Lower lobe of right lung (tissue), 2 donors: Measurements from ENCODE around the gene FOXD3. TPM values are rescaled to one million over a fixed set of nuclear protein-coding genes. Genes with fewer than 3 reads are reported as not detected.

ENCODE experiments used
- ATAC-seq, 2 donors: fragments of 200-7000 bp; cut with Tn5 transposase; one replicate each; pipeline ENCODE4 v1.9.1; 2020 to 2022; ENCODE audit warnings: mild to moderate bottlenecking in 2 of 2, moderate library complexity in 2 of 2
- DNase-seq: peaks from one replicate; pipeline ENCODE4 v3.0.0-alpha.2; 2020
- H3K27ac ChIP-seq: fragments of 200-600 bp; one replicate; pipeline ENCODE4 v1.8.0; 2022
- H3K27me3 ChIP-seq: fragments of 200-600 bp; one replicate; pipeline ENCODE4 v1.8.0; 2022; ENCODE audit warnings: low read depth
- H3K36me3 ChIP-seq: fragments of 200-600 bp; one replicate; pipeline ENCODE4 v1.8.0; 2022; ENCODE audit warnings: mild to moderate bottlenecking
- H3K4me1 ChIP-seq: fragments of 200-600 bp; one replicate; pipeline ENCODE4 v1.8.0; 2022
- H3K4me3 ChIP-seq: fragments of 200-600 bp; one replicate; pipeline ENCODE4 v1.8.0; 2022; ENCODE audit warnings: mild to moderate bottlenecking
- H3K9me3 ChIP-seq: fragments of 200-600 bp; one replicate; pipeline ENCODE4 v1.8.0; 2022
- CTCF ChIP-seq: fragments of 200-600 bp; IDR thresholded peaks from one replicate; pipeline ENCODE4 v1.8.0; 2022; ENCODE audit warnings: antibody characterized with exemption, mild to moderate bottlenecking
- intact Hi-C: fragments of 100-400 bp; cut with DNase I; formaldehyde crosslinking; loops from one replicate; pipeline ENCODE4 v1.11.0; 2022
- total RNA-seq: library from RNA; stranded (reverse); fragmentation: NEBNext Ultra II Directional; extraction: Animal tissue kit (Norgen Biotek cat#: 25700); gene quantifications from one replicate; pipeline ENCODE4 v1.2.1, GENCODE V29; 2021
- donor health status: DM: no; HTN: yes; CAD: no; lungs with severe emphysema.

Gene FOXD3
- total RNA-seq, 1 donor from 2014 or later, result not detected

- DNase-seq (no peak), ATAC-seq (no peak)
- H3K27me3 ChIP-seq, result peaks cover 16% of the 10 kb centered on the region
- intact Hi-C loops, result no loop called here
- H3K9me3 ChIP-seq, result no peaks in the 10 kb centered on the region
- H3K36me3 ChIP-seq, result no peaks in the 10 kb centered on the region
- no peak for TF ChIP-seq CTCF
- H3K4me1 ChIP-seq, result no peaks in the 10 kb centered on the region
- H3K27ac ChIP-seq, result no peak overlapping the region
- H3K4me3 ChIP-seq, result no peak overlapping the region
Observed at GRCh38 chr1:63359561-63359960, 37.2 kb downstream of the FOXD3 start.

DNA sequence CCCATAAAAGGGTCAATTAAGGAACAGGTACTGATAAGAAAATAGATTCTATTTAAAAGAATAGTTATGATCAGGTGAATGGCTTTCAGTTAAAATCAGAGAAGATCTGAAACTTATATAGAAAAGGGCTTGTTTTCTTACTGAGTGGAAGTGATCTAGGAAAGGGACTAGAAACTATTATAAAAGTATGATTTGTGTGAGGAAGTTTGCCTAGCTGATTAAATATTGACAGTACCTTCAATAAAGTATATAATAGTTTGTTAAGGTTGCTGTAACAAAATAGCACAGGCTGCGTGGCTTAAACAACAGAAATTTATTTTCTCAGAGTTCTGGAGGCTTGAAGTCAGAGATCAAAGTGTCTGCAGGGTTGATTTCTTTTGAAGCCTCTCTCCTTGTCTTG, 39.7 kb downstream of the FOXD3 start:
- TF ChIP-seq CTCF, result no peak
- ATAC-seq (no peak), DNase-seq (no peak)
- intact Hi-C loops, result no loop called here
- H3K4me1 ChIP-seq, result peaks cover 8% of the 10 kb centered on the region
- H3K27me3 ChIP-seq, result peaks cover 7% of the 10 kb centered on the region
- H3K9me3 ChIP-seq, result no peaks in the 10 kb centered on the region
- no peak overlapping the region for H3K4me3 ChIP-seq
- H3K36me3 ChIP-seq, result no peaks in the 10 kb centered on the region
- H3K27ac ChIP-seq, result no peak overlapping the region

GRCh38 chr1:63362578-63362977, 40.2 kb downstream of the FOXD3 start:
- no peak for ATAC-seq
- Histone ChIP-seq H3K27ac (no peak overlapping the region), H3K4me3 (no peak overlapping the region), H3K4me1 (peaks cover 9% of the 10 kb centered on the region), H3K36me3 (no peaks in the 10 kb centered on the region), H3K27me3 (peaks cover 4% of the 10 kb centered on the region), H3K9me3 (no peaks in the 10 kb centered on the region)
- TF ChIP-seq CTCF, result no peak
- DNase-seq, result no peak
- intact Hi-C loops, result no loop called here

DNA sequence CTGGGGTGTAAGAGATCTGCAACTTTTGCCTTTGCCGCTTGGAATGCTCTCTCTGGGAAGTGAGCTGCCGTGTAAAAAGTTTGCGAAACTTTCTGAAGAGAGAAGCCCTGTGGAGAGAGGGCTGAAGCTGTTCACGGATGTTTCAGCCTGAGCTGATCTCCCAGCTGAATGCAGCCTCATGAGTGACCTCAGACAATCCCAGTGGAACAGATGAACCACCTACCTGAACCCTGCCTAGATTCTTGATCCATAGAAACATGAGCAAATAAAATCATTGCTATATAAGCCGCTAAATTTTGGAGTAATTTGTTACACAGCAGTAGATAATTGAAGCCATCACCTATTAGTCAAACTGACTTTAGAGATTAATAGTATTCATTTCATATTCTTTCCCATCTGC, 40.6 kb downstream of the FOXD3 start:
- Histone ChIP-seq H3K27me3 (no peaks in the 10 kb centered on the region), H3K4me1 (peaks cover 9% of the 10 kb centered on the region), H3K36me3 (no peaks in the 10 kb centered on the region), H3K27ac (no peak overlapping the region), H3K4me3 (no peak overlapping the region), H3K9me3 (no peaks in the 10 kb centered on the region)
- no peak for TF ChIP-seq CTCF
- DNase-seq, result no peak
- intact Hi-C loops, result no loop called here
- ATAC-seq, result no peak

GRCh38 chr1:63366908-63367214, 44.5 kb downstream of the FOXD3 start:
- Histone ChIP-seq H3K36me3 (peaks cover 11% of the 10 kb centered on the region), H3K4me3 (peak overlapping the region; percentile 86), H3K9me3 (no peaks in the 10 kb centered on the region), H3K27ac (peak overlapping the region; percentile 83), H3K4me1 (peaks cover 14% of the 10 kb centered on the region), H3K27me3 (no peaks in the 10 kb centered on the region)
- TF ChIP-seq CTCF, result no peak
- ATAC-seq (no peak), DNase-seq (no peak)
- intact Hi-C loops, result no loop called here
